Lung (tissue), 12 donors: ENCODE measurements around the gene MYO5A. TPM values are rescaled to one million over a fixed set of nuclear protein-coding genes. Genes with fewer than 3 reads are reported as not detected.
"Not testable (repeated sequence)": the region's sequence is repeated elsewhere in the genome, so short reads cannot be mapped to it uniquely, and the experiment has no call there.

Source experiments
- ATAC-seq: fragments of 200-7000 bp; cut with Tn5 transposase; one replicate; pipeline ENCODE4 v1.9.1; 2020; ENCODE audit warnings: moderate number of reproducible peaks; ENCODE audit not compliant: insufficient read depth, low FRiP score
- DNase-seq, 3 donors: peaks; one replicate each; pipeline ENCODE4 v3.0.0-alpha.2; 2013 to 2017
- H3K27ac ChIP-seq, 2 donors: one replicate each; pipeline ENCODE4 v1.5.1; 2013; ENCODE audit warnings: mild to moderate bottlenecking in 2 of 2, moderate library complexity in 2 of 2, control low read depth in 1 of 2, inconsistent platforms in 1 of 2, low read depth in 1 of 2, low read length in 1 of 2
- H3K27me3 ChIP-seq, 3 donors: one replicate each; pipeline ENCODE4 v1.5.1; 2013; ENCODE audit warnings: low read length in 2 of 3; ENCODE audit not compliant: control insufficient read depth in 3 of 3, insufficient read depth in 3 of 3
- H3K36me3 ChIP-seq, 4 donors: one replicate each; pipeline ENCODE4 v1.5.1; 2013; ENCODE audit warnings: low read length in 4 of 4, mild to moderate bottlenecking in 1 of 4, moderate library complexity in 1 of 4; ENCODE audit not compliant: control insufficient read depth in 4 of 4, insufficient read depth in 4 of 4
- H3K4me1 ChIP-seq, 5 donors: one replicate each; pipeline ENCODE4 v1.5.1; 2013; ENCODE audit warnings: low read length in 5 of 5, mild to moderate bottlenecking in 2 of 5, moderate library complexity in 1 of 5; ENCODE audit not compliant: control insufficient read depth in 5 of 5, insufficient read depth in 5 of 5
- H3K4me3 ChIP-seq: one replicate; pipeline ENCODE4 v1.5.1; 2013; ENCODE audit warnings: mild to moderate bottlenecking, control low read depth, moderate library complexity
- H3K9ac ChIP-seq, 2 donors: one replicate each; pipeline ENCODE4 v1.5.1; 2013; ENCODE audit warnings: low read length in 2 of 2, control low read depth in 1 of 2; ENCODE audit not compliant: insufficient read depth in 1 of 2
- H3K9me3 ChIP-seq, 4 donors: one replicate each; pipeline ENCODE4 v1.5.1; 2013; ENCODE audit warnings: low read length in 3 of 4, mild to moderate bottlenecking in 1 of 4, moderate library complexity in 1 of 4; ENCODE audit not compliant: control insufficient read depth in 4 of 4, insufficient read depth in 3 of 4
- CTCF ChIP-seq: IDR thresholded peaks from 2 replicates; pipeline ENCODE4 v1.5.1; 2012; ENCODE audit warnings: mild to moderate bottlenecking; ENCODE audit errors: control extremely low read depth, extremely low read depth
- WGBS, 2 donors: extraction: QIAGEN DNeasy Blood & Tissue Kit; methylation state at CpG; one replicate each; pipeline ENCODE4 v1.1.7; 2013; 5-methylcytosine and 5-hydroxymethylcytosine counted together
- polyA plus RNA-seq, 2 donors: library from polyadenylated mRNA; stranded (reverse); fragments of 200-250 nt; gene quantifications; one replicate each; pipeline ENCODE4 v1.2.1, GENCODE V29; 2013
- total RNA-seq, 2 donors: library from RNA; depleted of rRNA in 1 of 2; stranded (reverse); fragments of >200 nt in 1 of 2; gene quantifications; one replicate each; pipeline ENCODE4 v1.2.1, GENCODE V29; 2014 to 2021
- donor health status: control.
- donor health status: control.
- donor health status: Bipolar disorder and iron deficiency.
- donor health status: healthy.
- donor health status: DM: yes; HTN: yes; CAD: no.

The MYO5A gene
- total and polyA plus RNA-seq, 4 donors = 4.5 to 30.5 (median 13.3) TPM

- no peak overlapping the region for H3K27ac ChIP-seq
- H3K27me3 ChIP-seq = no peaks in the 10 kb centered on the region
- H3K9me3 ChIP-seq = no peaks in the 10 kb centered on the region
- TF ChIP-seq CTCF = no peak
- DNase-seq (no peak), ATAC-seq (no peak)
- H3K36me3 ChIP-seq = no peaks in the 10 kb centered on the region
- H3K4me3 ChIP-seq = no peak overlapping the region
- H3K9ac ChIP-seq = no peak overlapping the region
- H3K4me1 ChIP-seq = no peaks in the 10 kb centered on the region
- 94% methylated on average over 3 of the region's 3 CpGs for WGBS, 2 donors
These were observed 82.7 kb downstream of the MYO5A start for GRCh38 chr15:52445954-52446353.

- Histone ChIP-seq H3K9me3 (no peaks in the 10 kb centered on the region), H3K4me1 (peaks cover 0 to under 1% (median 0%) of the 10 kb centered on the region in 5 donors), H3K27me3 (no peaks in the 10 kb centered on the region), H3K9ac (no peak overlapping the region), H3K36me3 (no peaks in the 10 kb centered on the region), H3K4me3 (no peak overlapping the region), H3K27ac (no peak overlapping the region)
- ATAC-seq = no peak
- no peak for TF ChIP-seq CTCF
- DNase-seq = no peak
- 84% methylated on average over 7 of the region's 7 CpGs for WGBS, 2 donors
These were observed 83.1 kb downstream of the MYO5A start for GRCh38 chr15:52445553-52445952.

- 96% methylated on average over 6 of the region's 6 CpGs for WGBS, 2 donors
- ATAC-seq, DNase-seq: not testable (repeated sequence)
These were observed 85.5 kb downstream of the MYO5A start for GRCh38 chr15:52443205-52443604.

GRCh38 chr15:52441841-52442240 is 86.8 kb downstream of the MYO5A start:
- peaks cover 0 to 4% (median 0%) of the 10 kb centered on the region in 5 donors for H3K4me1 ChIP-seq
- DNase-seq (no peak), ATAC-seq (no peak)
- no peak overlapping the region for H3K27ac ChIP-seq
- no peak for TF ChIP-seq CTCF
- H3K9me3 ChIP-seq = no peaks in the 10 kb centered on the region
- WGBS, 2 donors = 79 to 83% methylated on average over 2 of the region's 2 CpGs
- H3K27me3 ChIP-seq = no peaks in the 10 kb centered on the region
- H3K9ac ChIP-seq = no peak overlapping the region
- no peaks in the 10 kb centered on the region for H3K36me3 ChIP-seq
- H3K4me3 ChIP-seq = no peak overlapping the region

More at GRCh38 chr15:52443205-52443604, 85.5 kb downstream of the MYO5A start:
- H3K4me3 ChIP-seq, H3K27me3 ChIP-seq, H3K27ac ChIP-seq, H3K9me3 ChIP-seq, H3K36me3 ChIP-seq, H3K9ac ChIP-seq, H3K4me1 ChIP-seq: not testable (repeated sequence)
